Measurements from ENCODE around the gene NHLRC3. TPM values are rescaled to one million over a fixed set of nuclear protein-coding genes. Genes with fewer than 3 reads are reported as not detected.

Gene NHLRC3
- total RNA-seq, 1 donor from 2014 or later, result 33.4 TPM

DNA sequence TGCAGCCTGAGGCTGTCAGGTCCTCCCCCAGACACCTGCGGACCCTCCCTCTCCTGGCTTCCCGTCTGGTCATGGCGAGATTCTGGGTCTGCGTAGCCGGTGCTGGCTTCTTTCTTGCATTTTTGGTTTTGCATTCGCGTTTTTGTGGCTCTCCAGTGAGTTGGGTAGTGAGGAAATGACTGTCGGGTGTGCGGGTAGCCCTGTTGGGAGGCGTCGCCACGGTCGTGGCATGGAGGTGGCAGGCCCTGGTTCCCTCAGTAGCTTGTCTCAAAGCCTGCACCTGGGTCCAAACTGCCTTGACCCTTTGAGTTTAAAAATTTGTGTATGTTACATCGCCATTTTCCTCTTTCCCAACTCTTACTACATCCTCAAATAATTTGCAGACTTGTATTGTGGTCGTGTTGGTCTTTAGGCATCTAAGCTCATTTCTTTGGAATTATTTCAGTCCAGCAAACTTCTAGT, 344 bp downstream of the NHLRC3 start:
- Histone ChIP-seq H3K27ac (ENCODE audit: low read depth, low read length) (peak overlapping the region; percentile 74), H3K9me3 (ENCODE audit: control insufficient read depth in 3 of 3, low read length in 3 of 3) (no peaks in the 10 kb centered on the region), H3K36me3 (ENCODE audit: control insufficient read depth in 3 of 3, insufficient read depth in 3 of 3, low read length in 3 of 3) (peaks cover 0 to 7% (median 0%) of the 10 kb centered on the region in 3 donors), H3K4me1 (ENCODE audit: control insufficient read depth in 3 of 3, insufficient read depth in 3 of 3, low read length in 3 of 3) (peaks cover 10 to 35% (median 21%) of the 10 kb centered on the region in 3 donors), H3K9ac (ENCODE audit: low read depth in 1 of 3, low read length in 3 of 3) (peak overlapping the region; percentile 90 to 98 (median 98)), H3K4me3 (ENCODE audit: low read length in 3 of 3) (peak overlapping the region; percentile 89 to 99 (median 98)), H3K27me3 (ENCODE audit: control insufficient read depth in 3 of 3, insufficient read depth in 3 of 3, low read length in 3 of 3) (no peaks in the 10 kb centered on the region)

DNA sequence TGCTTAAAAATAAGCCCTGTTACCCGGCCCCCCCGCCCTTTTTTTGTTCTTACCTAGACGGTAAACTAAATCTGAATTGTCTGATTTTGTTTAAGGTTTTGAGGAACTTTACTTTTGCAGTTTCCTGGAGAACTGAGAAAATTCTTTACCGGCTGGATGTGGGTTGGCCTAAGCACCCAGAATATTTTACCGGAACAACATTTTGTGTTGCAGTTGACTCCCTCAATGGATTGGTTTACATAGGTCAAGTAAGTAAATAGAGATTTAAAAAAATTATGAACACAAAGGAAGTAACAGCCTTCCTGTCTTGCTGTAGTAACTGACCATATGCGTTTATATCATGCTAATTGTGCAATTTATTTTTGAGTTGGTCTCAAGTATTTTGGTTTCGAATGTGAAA, 785 bp downstream of the NHLRC3 start:
- peaks cover 10 to 35% (median 21%) of the 10 kb centered on the region in 3 donors for H3K4me1 ChIP-seq (ENCODE audit: control insufficient read depth in 3 of 3, insufficient read depth in 3 of 3, low read length in 3 of 3)
- H3K9me3 ChIP-seq (ENCODE audit: control insufficient read depth in 3 of 3, low read length in 3 of 3), result no peaks in the 10 kb centered on the region
- peaks cover 3 to 9% (median 3%) of the 10 kb centered on the region in 3 donors for H3K36me3 ChIP-seq (ENCODE audit: control insufficient read depth in 3 of 3, insufficient read depth in 3 of 3, low read length in 3 of 3)
- peak overlapping the region; percentile 74 for H3K27ac ChIP-seq (ENCODE audit: low read depth, low read length)
- H3K9ac ChIP-seq (ENCODE audit: low read depth in 1 of 3, low read length in 3 of 3), result peak overlapping the region in 2 of 3 donors; percentile 90 to 98
- peak overlapping the region; percentile 89 to 99 (median 98) for H3K4me3 ChIP-seq (ENCODE audit: low read length in 3 of 3)
- no peaks in the 10 kb centered on the region for H3K27me3 ChIP-seq (ENCODE audit: control insufficient read depth in 3 of 3, insufficient read depth in 3 of 3, low read length in 3 of 3)

DNA sequence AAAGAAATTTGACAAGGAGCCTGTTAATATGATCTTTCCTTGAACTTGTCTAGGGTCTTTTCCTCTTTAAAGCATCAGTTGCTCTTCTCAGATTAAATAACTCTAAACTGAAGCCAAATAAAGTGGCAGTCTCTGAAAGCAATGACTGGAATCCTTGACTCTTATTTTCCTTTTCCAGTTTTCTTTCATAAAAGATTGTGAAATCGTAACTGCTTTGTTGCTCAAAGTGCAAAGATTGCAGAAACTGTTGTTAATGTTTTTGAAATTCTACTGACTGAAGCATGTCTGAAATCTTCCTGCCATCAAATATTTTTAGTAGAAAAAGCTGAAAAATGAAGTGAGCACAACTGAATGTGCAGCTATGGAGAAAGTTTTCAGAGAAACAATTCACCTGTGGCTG, 1.9 kb downstream of the NHLRC3 start:
- Histone ChIP-seq H3K36me3 (ENCODE audit: control insufficient read depth in 3 of 3, insufficient read depth in 3 of 3, low read length in 3 of 3) (peaks cover 4 to 15% (median 12%) of the 10 kb centered on the region in 3 donors), H3K27me3 (ENCODE audit: control insufficient read depth in 3 of 3, insufficient read depth in 3 of 3, low read length in 3 of 3) (no peaks in the 10 kb centered on the region), H3K9ac (ENCODE audit: low read depth in 1 of 3, low read length in 3 of 3) (no peak overlapping the region), H3K4me3 (ENCODE audit: low read length in 3 of 3) (no peak overlapping the region), H3K4me1 (ENCODE audit: control insufficient read depth in 3 of 3, insufficient read depth in 3 of 3, low read length in 3 of 3) (peaks cover 4 to 25% (median 20%) of the 10 kb centered on the region in 3 donors), H3K9me3 (ENCODE audit: control insufficient read depth in 3 of 3, low read length in 3 of 3) (no peaks in the 10 kb centered on the region), H3K27ac (ENCODE audit: low read depth, low read length) (peak overlapping the region; percentile 9)

GRCh38 chr13:39044536-39044935, 6.3 kb downstream of the NHLRC3 start:
- H3K27ac ChIP-seq (ENCODE audit: low read depth, low read length), result no peak overlapping the region
- H3K36me3 ChIP-seq (ENCODE audit: control insufficient read depth in 3 of 3, insufficient read depth in 3 of 3, low read length in 3 of 3), result peaks cover 4 to 28% (median 25%) of the 10 kb centered on the region in 3 donors
- no peak overlapping the region for H3K9ac ChIP-seq (ENCODE audit: low read depth in 1 of 3, low read length in 3 of 3)
- no peaks in the 10 kb centered on the region for H3K27me3 ChIP-seq (ENCODE audit: control insufficient read depth in 3 of 3, insufficient read depth in 3 of 3, low read length in 3 of 3)
- peaks cover 0 to under 1% (median 0%) of the 10 kb centered on the region in 3 donors for H3K4me1 ChIP-seq (ENCODE audit: control insufficient read depth in 3 of 3, insufficient read depth in 3 of 3, low read length in 3 of 3)
- no peak overlapping the region for H3K4me3 ChIP-seq (ENCODE audit: low read length in 3 of 3)
- H3K9me3 ChIP-seq (ENCODE audit: control insufficient read depth in 3 of 3, low read length in 3 of 3), result no peaks in the 10 kb centered on the region

- Histone ChIP-seq H3K36me3 (ENCODE audit: control insufficient read depth in 3 of 3, insufficient read depth in 3 of 3, low read length in 3 of 3) (peaks cover 4 to 25% (median 23%) of the 10 kb centered on the region in 3 donors), H3K4me3 (ENCODE audit: low read length in 3 of 3) (no peak overlapping the region), H3K27me3 (ENCODE audit: control insufficient read depth in 3 of 3, insufficient read depth in 3 of 3, low read length in 3 of 3) (no peaks in the 10 kb centered on the region), H3K9ac (ENCODE audit: low read depth in 1 of 3, low read length in 3 of 3) (no peak overlapping the region), H3K9me3 (ENCODE audit: control insufficient read depth in 3 of 3, low read length in 3 of 3) (no peaks in the 10 kb centered on the region), H3K27ac (ENCODE audit: low read depth, low read length) (no peak overlapping the region), H3K4me1 (ENCODE audit: control insufficient read depth in 3 of 3, insufficient read depth in 3 of 3, low read length in 3 of 3) (no peaks in the 10 kb centered on the region)
Observed at GRCh38 chr13:39047560-39047959, 9.3 kb downstream of the NHLRC3 start.

DNA sequence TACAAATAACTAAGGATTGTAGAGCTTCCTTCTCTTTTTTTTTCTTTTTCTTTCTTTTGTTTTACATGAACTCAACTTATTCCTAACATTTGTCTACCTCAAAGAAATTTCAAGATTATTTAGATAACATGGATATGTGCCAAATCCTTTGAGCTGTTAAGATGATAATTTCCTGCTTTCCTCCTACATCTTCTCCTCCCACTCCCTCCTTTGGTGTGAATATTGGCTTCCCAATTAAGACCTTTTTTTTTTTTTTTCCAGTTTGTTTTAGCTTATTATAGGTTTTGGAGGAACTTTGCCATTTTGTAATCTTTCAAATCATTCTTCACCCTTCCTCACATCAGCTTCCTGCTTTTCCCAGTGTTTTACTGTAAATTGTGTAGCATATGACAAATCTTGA, 10.6 kb downstream of the NHLRC3 start:
- no peaks in the 10 kb centered on the region for H3K4me1 ChIP-seq (ENCODE audit: control insufficient read depth in 3 of 3, insufficient read depth in 3 of 3, low read length in 3 of 3)
- no peaks in the 10 kb centered on the region for H3K9me3 ChIP-seq (ENCODE audit: control insufficient read depth in 3 of 3, low read length in 3 of 3)
- no peaks in the 10 kb centered on the region for H3K27me3 ChIP-seq (ENCODE audit: control insufficient read depth in 3 of 3, insufficient read depth in 3 of 3, low read length in 3 of 3)
- no peak overlapping the region for H3K9ac ChIP-seq (ENCODE audit: low read depth in 1 of 3, low read length in 3 of 3)
- H3K27ac ChIP-seq (ENCODE audit: low read depth, low read length), result no peak overlapping the region
- no peak overlapping the region for H3K4me3 ChIP-seq (ENCODE audit: low read length in 3 of 3)
- peaks cover 3 to 28% (median 24%) of the 10 kb centered on the region in 3 donors for H3K36me3 ChIP-seq (ENCODE audit: control insufficient read depth in 3 of 3, insufficient read depth in 3 of 3, low read length in 3 of 3)

- no peak overlapping the region for H3K27ac ChIP-seq (ENCODE audit: low read depth, low read length)
- no peaks in the 10 kb centered on the region for H3K4me1 ChIP-seq (ENCODE audit: control insufficient read depth in 3 of 3, insufficient read depth in 3 of 3, low read length in 3 of 3)
- no peaks in the 10 kb centered on the region for H3K9me3 ChIP-seq (ENCODE audit: control insufficient read depth in 3 of 3, low read length in 3 of 3)
- H3K9ac ChIP-seq (ENCODE audit: low read depth in 1 of 3, low read length in 3 of 3), result no peak overlapping the region
- H3K4me3 ChIP-seq (ENCODE audit: low read length in 3 of 3), result no peak overlapping the region
- H3K36me3 ChIP-seq (ENCODE audit: control insufficient read depth in 3 of 3, insufficient read depth in 3 of 3, low read length in 3 of 3), result peaks cover 0 to 24% (median 19%) of the 10 kb centered on the region in 3 donors
- no peaks in the 10 kb centered on the region for H3K27me3 ChIP-seq (ENCODE audit: control insufficient read depth in 3 of 3, insufficient read depth in 3 of 3, low read length in 3 of 3)
Observed at GRCh38 chr13:39049274-39049673, 11.0 kb downstream of the NHLRC3 start.

- H3K4me3 ChIP-seq (ENCODE audit: low read length in 3 of 3), result no peak overlapping the region
- no peaks in the 10 kb centered on the region for H3K9me3 ChIP-seq (ENCODE audit: control insufficient read depth in 3 of 3, low read length in 3 of 3)
- peaks cover 0 to 18% (median 10%) of the 10 kb centered on the region in 3 donors for H3K36me3 ChIP-seq (ENCODE audit: control insufficient read depth in 3 of 3, insufficient read depth in 3 of 3, low read length in 3 of 3)
- no peaks in the 10 kb centered on the region for H3K27me3 ChIP-seq (ENCODE audit: control insufficient read depth in 3 of 3, insufficient read depth in 3 of 3, low read length in 3 of 3)
- H3K4me1 ChIP-seq (ENCODE audit: control insufficient read depth in 3 of 3, insufficient read depth in 3 of 3, low read length in 3 of 3), result no peaks in the 10 kb centered on the region
- no peak overlapping the region for H3K9ac ChIP-seq (ENCODE audit: low read depth in 1 of 3, low read length in 3 of 3)
- H3K27ac ChIP-seq (ENCODE audit: low read depth, low read length), result no peak overlapping the region
Observed at GRCh38 chr13:39051157-39051556, 12.9 kb downstream of the NHLRC3 start.

GRCh38 chr13:39052944-39053343, 14.7 kb downstream of the NHLRC3 start:
- Histone ChIP-seq H3K27ac (ENCODE audit: low read depth, low read length) (no peak overlapping the region), H3K9ac (ENCODE audit: low read depth in 1 of 3, low read length in 3 of 3) (no peak overlapping the region), H3K4me3 (ENCODE audit: low read length in 3 of 3) (no peak overlapping the region), H3K4me1 (ENCODE audit: control insufficient read depth in 3 of 3, insufficient read depth in 3 of 3, low read length in 3 of 3) (no peaks in the 10 kb centered on the region), H3K9me3 (ENCODE audit: control insufficient read depth in 3 of 3, low read length in 3 of 3) (no peaks in the 10 kb centered on the region), H3K27me3 (ENCODE audit: control insufficient read depth in 3 of 3, insufficient read depth in 3 of 3, low read length in 3 of 3) (no peaks in the 10 kb centered on the region), H3K36me3 (ENCODE audit: control insufficient read depth in 3 of 3, insufficient read depth in 3 of 3, low read length in 3 of 3) (peaks cover 0 to 16% (median 6%) of the 10 kb centered on the region in 3 donors)

GRCh38 chr13:39054112-39054511, 15.9 kb downstream of the NHLRC3 start:
- Histone ChIP-seq H3K36me3 (ENCODE audit: control insufficient read depth in 3 of 3, insufficient read depth in 3 of 3, low read length in 3 of 3) (peaks cover 0 to 10% (median 2%) of the 10 kb centered on the region in 3 donors), H3K27me3 (ENCODE audit: control insufficient read depth in 3 of 3, insufficient read depth in 3 of 3, low read length in 3 of 3) (no peaks in the 10 kb centered on the region), H3K9ac (ENCODE audit: low read depth in 1 of 3, low read length in 3 of 3) (no peak overlapping the region), H3K4me3 (ENCODE audit: low read length in 3 of 3) (no peak overlapping the region), H3K27ac (ENCODE audit: low read depth, low read length) (no peak overlapping the region), H3K9me3 (ENCODE audit: control insufficient read depth in 3 of 3, low read length in 3 of 3) (no peaks in the 10 kb centered on the region), H3K4me1 (ENCODE audit: control insufficient read depth in 3 of 3, insufficient read depth in 3 of 3, low read length in 3 of 3) (no peaks in the 10 kb centered on the region)

Measured in skeletal muscle tissue (tissue), 4 donors.